GM12874 (cell line): ENCODE data around the gene COPZ1.

Source experiments
- CTCF ChIP-seq: IDR thresholded peaks from 2 replicates; pipeline ENCODE4 v1.5.1; 2011; ENCODE audit warnings: low read depth, mild to moderate bottlenecking, control low read depth, low read length, moderate library complexity; ENCODE audit not compliant: insufficient read depth

COPZ1 gene

GRCh38 chr12:54352022-54352531 lies 27.1 kb downstream of the COPZ1 start:
- no peak for TF ChIP-seq CTCF

DNA sequence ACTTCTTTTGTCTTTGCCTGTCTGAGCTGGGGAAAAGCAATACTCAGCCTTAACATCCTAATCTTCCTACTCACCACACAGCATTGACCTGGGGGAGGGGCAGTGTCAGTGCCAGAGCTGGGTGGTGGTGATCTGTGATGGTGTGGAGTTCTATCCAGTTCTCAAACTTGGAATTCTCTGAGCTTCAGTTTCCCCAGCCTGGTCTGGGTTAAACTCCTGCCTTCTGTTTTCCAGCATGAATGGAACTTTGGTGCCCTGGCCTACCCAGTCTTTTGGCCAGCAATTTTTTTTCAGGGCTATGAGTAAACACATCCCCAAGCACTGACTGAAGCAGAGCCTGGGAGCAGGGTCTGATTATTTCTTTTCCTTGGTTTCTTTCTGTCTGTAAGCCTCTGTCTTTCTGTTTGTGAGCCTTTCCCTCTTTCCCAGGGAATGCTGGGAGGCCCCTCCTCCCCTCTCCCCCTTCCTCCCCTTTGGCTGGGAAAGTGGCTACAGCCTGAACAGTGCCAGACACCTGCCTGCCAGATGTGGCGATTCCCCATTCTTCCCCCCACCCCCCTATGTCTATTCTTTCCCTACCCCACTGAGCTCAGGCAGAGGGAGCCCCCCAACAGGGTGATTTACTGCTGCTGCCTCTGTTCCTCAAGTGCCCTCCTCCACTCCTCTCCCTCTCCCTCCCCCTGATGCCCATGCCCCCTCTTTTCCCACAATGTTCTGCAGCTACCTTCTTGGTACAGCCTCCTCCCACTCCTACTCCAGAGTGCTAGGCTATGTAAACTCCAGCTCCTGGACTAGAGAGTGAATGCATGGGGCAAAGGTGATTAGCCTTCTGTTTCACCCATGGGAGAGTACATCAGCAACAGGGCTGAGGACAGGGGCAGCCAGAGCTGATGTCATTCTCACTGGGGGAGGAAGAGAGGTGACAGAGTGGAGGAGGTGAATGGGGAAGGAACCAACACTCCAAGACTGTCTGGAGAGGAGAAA lies 28.3 kb downstream of the COPZ1 start:
- no peak for TF ChIP-seq CTCF

- no peak for TF ChIP-seq CTCF
Observed at GRCh38 chr12:54355104-54355815, 30.3 kb downstream of the COPZ1 start.

GRCh38 chr12:54356228-54356627 lies 31.3 kb downstream of the COPZ1 start:
- no peak for TF ChIP-seq CTCF

DNA sequence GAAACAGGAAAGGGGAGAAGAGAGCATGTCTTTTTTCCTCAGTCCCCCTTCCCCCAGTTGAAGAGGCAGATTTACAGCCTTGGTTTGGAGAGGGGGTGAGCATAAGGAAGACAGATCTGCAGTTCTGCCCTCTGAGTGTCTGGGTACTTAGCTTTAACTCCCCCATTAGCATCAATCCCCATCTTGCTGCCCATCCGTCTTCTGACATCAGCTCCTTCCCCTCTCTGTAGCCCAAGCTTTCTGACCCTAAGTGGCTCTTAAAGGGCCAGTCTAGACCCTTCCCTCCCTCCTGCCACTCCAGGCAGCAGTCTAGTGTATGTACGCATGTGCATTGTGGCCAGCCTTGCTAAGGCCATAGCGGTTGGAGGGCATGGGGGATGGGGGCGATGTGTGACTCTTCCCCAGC lies 32.0 kb downstream of the COPZ1 start:
- no peak for TF ChIP-seq CTCF

DNA sequence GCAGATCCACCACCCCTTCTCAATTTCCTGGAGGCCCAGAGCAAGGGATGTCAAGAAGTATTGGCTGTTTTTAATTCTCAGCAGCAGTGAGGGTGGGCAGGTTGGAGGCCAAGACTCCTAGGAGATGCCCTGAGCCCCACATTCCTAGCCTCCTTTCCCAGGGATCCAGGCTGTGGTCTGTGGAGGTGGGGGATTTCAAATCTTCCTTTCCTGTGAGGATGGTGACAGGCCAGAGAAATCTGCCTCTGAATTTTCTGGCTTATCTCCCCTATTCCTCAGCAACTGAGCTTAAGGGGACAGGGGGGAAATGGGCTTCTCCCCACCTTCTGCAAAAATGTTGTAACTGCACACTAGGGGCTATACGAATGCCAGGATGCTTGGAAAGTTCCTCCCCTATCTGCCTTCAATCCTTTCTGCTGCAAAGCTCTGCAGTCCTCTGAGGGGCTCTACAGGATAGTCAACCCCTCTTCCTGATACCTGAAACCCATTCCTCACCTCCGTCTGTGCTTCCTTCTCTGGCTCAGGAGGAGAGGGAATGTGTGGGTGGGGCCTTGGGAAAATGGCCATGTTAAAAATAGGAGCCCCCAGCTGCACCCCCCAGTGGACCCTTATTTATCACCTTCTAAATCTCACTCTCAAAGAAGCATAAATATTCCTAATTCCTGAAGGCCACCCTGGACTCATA lies 32.7 kb downstream of the COPZ1 start:
- TF ChIP-seq CTCF, result no peak
